Measurements from ENCODE around the gene HDHD5. TPM values are rescaled to one million over a fixed set of nuclear protein-coding genes. Genes with fewer than 3 reads are reported as not detected.

HDHD5 gene
- total and polyA plus RNA-seq, 4 donors: 16.7 to 49.2 (median 27.8) TPM

DNA sequence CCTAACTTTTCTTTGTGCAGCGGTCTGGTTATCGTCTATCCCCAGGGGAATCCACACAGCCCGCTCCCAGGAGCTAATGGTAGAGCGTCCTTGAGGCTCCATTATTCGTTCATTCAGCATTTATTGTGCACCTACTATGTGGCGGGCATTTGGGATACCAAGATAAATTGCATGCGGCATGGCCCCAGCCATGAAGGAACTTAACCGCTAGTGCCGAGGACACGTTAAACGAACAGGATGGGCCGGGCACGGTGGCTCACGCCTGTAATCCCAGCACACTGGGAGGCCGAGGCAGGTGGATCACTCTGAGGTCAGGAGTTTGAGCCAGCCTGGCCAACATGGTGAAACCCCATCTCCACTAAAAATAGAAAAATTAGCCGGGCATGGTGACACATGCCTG, 49.1 kb downstream of the HDHD5 start:
- no peak for ATAC-seq (ENCODE audit: insufficient read depth, low FRiP score)
- WGBS, 2 donors: 90% methylated on average over 16 of the region's 16 CpGs
- H3K36me3 ChIP-seq (ENCODE audit: control insufficient read depth in 4 of 4, insufficient read depth in 4 of 4, low read length in 4 of 4): peaks cover 0 to 45% (median 3%) of the 10 kb centered on the region in 4 donors
- H3K27me3 ChIP-seq (ENCODE audit: control insufficient read depth in 3 of 3, insufficient read depth in 3 of 3, low read length in 2 of 3): no peaks in the 10 kb centered on the region
- no peak overlapping the region for H3K27ac ChIP-seq (ENCODE audit: low read depth in 1 of 2, low read length in 1 of 2)
- H3K9me3 ChIP-seq (ENCODE audit: control insufficient read depth in 4 of 4, insufficient read depth in 3 of 4, low read length in 3 of 4): no peaks in the 10 kb centered on the region
- H3K4me3 ChIP-seq: no peak overlapping the region
- DNase-seq: no peak
- peaks cover 0 to 3% (median 0%) of the 10 kb centered on the region in 5 donors for H3K4me1 ChIP-seq (ENCODE audit: control insufficient read depth in 5 of 5, insufficient read depth in 5 of 5, low read length in 5 of 5)
- no peak overlapping the region for H3K9ac ChIP-seq (ENCODE audit: insufficient read depth in 1 of 2, low read length in 2 of 2)
- TF ChIP-seq, protein P1, sequence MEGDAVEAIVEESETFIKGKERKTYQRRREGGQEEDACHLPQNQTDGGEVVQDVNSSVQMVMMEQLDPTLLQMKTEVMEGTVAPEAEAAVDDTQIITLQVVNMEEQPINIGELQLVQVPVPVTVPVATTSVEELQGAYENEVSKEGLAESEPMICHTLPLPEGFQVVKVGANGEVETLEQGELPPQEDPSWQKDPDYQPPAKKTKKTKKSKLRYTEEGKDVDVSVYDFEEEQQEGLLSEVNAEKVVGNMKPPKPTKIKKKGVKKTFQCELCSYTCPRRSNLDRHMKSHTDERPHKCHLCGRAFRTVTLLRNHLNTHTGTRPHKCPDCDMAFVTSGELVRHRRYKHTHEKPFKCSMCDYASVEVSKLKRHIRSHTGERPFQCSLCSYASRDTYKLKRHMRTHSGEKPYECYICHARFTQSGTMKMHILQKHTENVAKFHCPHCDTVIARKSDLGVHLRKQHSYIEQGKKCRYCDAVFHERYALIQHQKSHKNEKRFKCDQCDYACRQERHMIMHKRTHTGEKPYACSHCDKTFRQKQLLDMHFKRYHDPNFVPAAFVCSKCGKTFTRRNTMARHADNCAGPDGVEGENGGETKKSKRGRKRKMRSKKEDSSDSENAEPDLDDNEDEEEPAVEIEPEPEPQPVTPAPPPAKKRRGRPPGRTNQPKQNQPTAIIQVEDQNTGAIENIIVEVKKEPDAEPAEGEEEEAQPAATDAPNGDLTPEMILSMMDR (IDR thresholded peaks at IDR 0.05; ENCODE audit: control extremely low read depth, extremely low read depth): no peak

DNA sequence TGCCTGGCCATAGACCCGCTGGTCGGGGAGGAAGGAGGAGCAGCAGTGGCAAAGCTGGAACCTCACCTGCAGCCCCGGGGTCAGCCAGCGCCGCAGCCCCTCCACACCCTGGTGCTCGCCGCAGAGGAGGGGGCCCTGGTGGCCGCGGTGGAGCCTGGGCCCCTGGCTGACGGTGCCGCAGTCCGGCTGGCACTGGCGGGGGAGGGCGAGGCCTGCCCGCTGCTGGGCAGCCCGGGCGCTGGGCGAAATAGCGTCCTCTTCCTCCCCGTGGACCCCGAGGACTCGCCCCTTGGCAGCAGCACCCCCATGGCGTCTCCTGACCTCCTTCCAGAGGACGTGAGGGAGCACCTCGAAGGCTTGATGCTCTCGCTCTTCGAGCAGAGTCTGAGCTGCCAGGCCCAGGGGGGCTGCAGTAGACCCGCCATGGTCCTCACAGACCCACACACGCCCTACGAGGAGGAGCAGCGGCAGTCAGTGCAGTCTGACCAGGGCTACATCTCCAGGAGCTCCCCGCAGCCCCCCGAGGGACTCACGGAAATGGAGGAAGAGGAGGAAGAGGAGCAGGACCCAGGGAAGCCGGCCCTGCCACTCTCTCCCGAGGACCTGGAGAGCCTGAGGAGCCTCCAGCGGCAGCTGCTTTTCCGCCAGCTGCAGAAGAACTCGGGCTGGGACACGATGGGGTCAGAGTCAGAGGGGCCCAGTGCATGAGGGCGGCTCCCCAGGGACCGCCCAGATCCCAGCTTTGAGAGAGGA, 49.8 kb downstream of the HDHD5 start:
- ATAC-seq (ENCODE audit: insufficient read depth, low FRiP score) (no peak), DNase-seq (no peak)
- 92 to 95% methylated on average over 40 to 42 of the region's 42 CpGs for WGBS, 2 donors
- Histone ChIP-seq H3K27me3 (ENCODE audit: control insufficient read depth in 3 of 3, insufficient read depth in 3 of 3, low read length in 2 of 3) (no peaks in the 10 kb centered on the region), H3K4me1 (ENCODE audit: control insufficient read depth in 5 of 5, insufficient read depth in 5 of 5, low read length in 5 of 5) (peaks cover 0 to 7% (median 0%) of the 10 kb centered on the region in 5 donors), H3K9me3 (ENCODE audit: control insufficient read depth in 4 of 4, insufficient read depth in 3 of 4, low read length in 3 of 4) (no peaks in the 10 kb centered on the region), H3K4me3 (no peak overlapping the region), H3K36me3 (ENCODE audit: control insufficient read depth in 4 of 4, insufficient read depth in 4 of 4, low read length in 4 of 4) (peaks cover 0 to 50% (median 3%) of the 10 kb centered on the region in 4 donors), H3K9ac (ENCODE audit: insufficient read depth in 1 of 2, low read length in 2 of 2) (no peak overlapping the region), H3K27ac (ENCODE audit: low read depth in 1 of 2, low read length in 1 of 2) (no peak overlapping the region)
- TF ChIP-seq, protein P1 (IDR thresholded peaks at IDR 0.05; ENCODE audit: control extremely low read depth, extremely low read depth): no peak

DNA sequence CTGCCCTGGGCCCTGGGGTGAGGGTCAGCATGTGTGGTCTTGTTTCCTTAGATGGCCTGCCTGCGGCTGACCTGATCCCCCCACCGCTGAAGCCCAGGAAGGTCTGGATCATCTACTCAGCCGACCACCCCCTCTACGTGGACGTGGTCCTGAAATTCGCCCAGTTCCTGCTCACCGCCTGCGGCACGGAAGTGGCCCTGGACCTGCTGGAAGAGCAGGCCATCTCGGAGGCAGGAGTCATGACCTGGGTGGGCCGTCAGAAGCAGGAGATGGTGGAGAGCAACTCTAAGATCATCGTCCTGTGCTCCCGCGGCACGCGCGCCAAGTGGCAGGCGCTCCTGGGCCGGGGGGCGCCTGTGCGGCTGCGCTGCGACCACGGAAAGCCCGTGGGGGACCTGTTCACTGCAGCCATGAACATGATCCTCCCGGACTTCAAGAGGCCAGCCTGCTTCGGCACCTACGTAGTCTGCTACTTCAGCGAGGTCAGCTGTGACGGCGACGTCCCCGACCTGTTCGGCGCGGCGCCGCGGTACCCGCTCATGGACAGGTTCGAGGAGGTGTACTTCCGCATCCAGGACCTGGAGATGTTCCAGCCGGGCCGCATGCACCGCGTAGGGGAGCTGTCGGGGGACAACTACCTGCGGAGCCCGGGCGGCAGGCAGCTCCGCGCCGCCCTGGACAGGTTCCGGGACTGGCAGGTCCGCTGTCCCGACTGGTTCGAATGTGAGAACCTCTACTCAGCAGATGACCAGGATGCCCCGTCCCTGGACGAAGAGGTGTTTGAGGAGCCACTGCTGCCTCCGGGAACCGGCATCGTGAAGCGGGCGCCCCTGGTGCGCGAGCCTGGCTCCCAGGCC, 50.6 kb downstream of the HDHD5 start:
- WGBS, 2 donors: 96 to 97% methylated on average over 66 of the region's 66 CpGs
- H3K9me3 ChIP-seq (ENCODE audit: control insufficient read depth in 4 of 4, insufficient read depth in 3 of 4, low read length in 3 of 4): no peaks in the 10 kb centered on the region
- H3K36me3 ChIP-seq (ENCODE audit: control insufficient read depth in 4 of 4, insufficient read depth in 4 of 4, low read length in 4 of 4): peaks cover 0 to 52% (median 3%) of the 10 kb centered on the region in 4 donors
- peaks cover 0 to 9% (median 0%) of the 10 kb centered on the region in 5 donors for H3K4me1 ChIP-seq (ENCODE audit: control insufficient read depth in 5 of 5, insufficient read depth in 5 of 5, low read length in 5 of 5)
- H3K9ac ChIP-seq (ENCODE audit: insufficient read depth in 1 of 2, low read length in 2 of 2): no peak overlapping the region
- TF ChIP-seq, protein P1 (IDR thresholded peaks at IDR 0.05; ENCODE audit: control extremely low read depth, extremely low read depth): no peak
- ATAC-seq (ENCODE audit: insufficient read depth, low FRiP score) (no peak), DNase-seq (no peak)
- H3K27ac ChIP-seq (ENCODE audit: low read depth in 1 of 2, low read length in 1 of 2): no peak overlapping the region
- no peak overlapping the region for H3K4me3 ChIP-seq
- no peaks in the 10 kb centered on the region for H3K27me3 ChIP-seq (ENCODE audit: control insufficient read depth in 3 of 3, insufficient read depth in 3 of 3, low read length in 2 of 3)
